H1 (cell line): ENCODE results near the gene MAN1C1.

Experiments
- CBX8 ChIP-seq: fragments of 300-800, 300-1000 bp; sonication (generic); IDR thresholded peaks from 2 replicates; pipeline ENCODE4 v1.7.1; 2016; ENCODE audit warnings: low read depth, low read length, borderline replicate concordance
- CTCF ChIP-seq, 3 experiments: IDR thresholded peaks; 1 replicate in 2 of 3; 2 replicates in 1 of 3; pipeline versions ENCODE4 v1.5.1 to v1.6.1; 2011; ENCODE audit warnings: low read length in 3 of 3, mild to moderate bottlenecking in 3 of 3, inconsistent platforms in 2 of 3, low read depth in 1 of 3, moderate library complexity in 1 of 3; ENCODE audit not compliant: insufficient read depth in 1 of 3; ENCODE audit errors: control extremely low read depth in 1 of 3
- EGR1 ChIP-seq: IDR thresholded peaks from 2 replicates; pipeline ENCODE4 v1.6.1; 2011; ENCODE audit warnings: low read depth, low read length, borderline replicate concordance
- JUN ChIP-seq: IDR thresholded peaks from 2 replicates; pipeline ENCODE4 v1.6.1; 2011; ENCODE audit warnings: low read depth, mild to moderate bottlenecking, improper control_type of control experiment, low read length
- JUND ChIP-seq: IDR thresholded peaks from 2 replicates; pipeline ENCODE4 v1.6.1; 2011; ENCODE audit warnings: mild to moderate bottlenecking, improper control_type of control experiment, low read length
- POLR2A ChIP-seq, 2 experiments: IDR thresholded peaks; 1 replicate in 1 of 2; 2 replicates in 1 of 2; pipeline ENCODE4 v1.6.1; 2011; ENCODE audit warnings: low read depth in 2 of 2, low read length in 2 of 2, mild to moderate bottlenecking in 2 of 2; ENCODE audit errors: control extremely low read depth in 1 of 2
- POU5F1 ChIP-seq: IDR thresholded peaks from 2 replicates; pipeline ENCODE4 v1.6.1; 2011; ENCODE audit warnings: low read depth, mild to moderate bottlenecking, low read length, moderate library complexity
- RAD21 ChIP-seq, 2 experiments: IDR thresholded peaks in 1 of 2; conservative IDR thresholded peaks in 1 of 2; 2 replicates each; pipeline ENCODE4 v1.6.1; 2011; ENCODE audit warnings: low read depth in 2 of 2, low read length in 2 of 2, improper control_type of control experiment in 1 of 2, inconsistent platforms in 1 of 2, mild to moderate bottlenecking in 1 of 2, moderate library complexity in 1 of 2
- RFX5 ChIP-seq: IDR thresholded peaks from 2 replicates; pipeline ENCODE4 v1.6.1; 2011; ENCODE audit warnings: low read depth, low read length, improper control_type of control experiment, borderline replicate concordance
- SIRT6 ChIP-seq: IDR thresholded peaks from one replicate; pipeline ENCODE4 v1.7.1; 2012; ENCODE audit warnings: low read length, inconsistent platforms
- TBP ChIP-seq: IDR thresholded peaks from 2 replicates; pipeline ENCODE4 v1.6.1; 2011; ENCODE audit warnings: low read depth, low read length, improper control_type of control experiment
- YY1 ChIP-seq: IDR thresholded peaks from 2 replicates; pipeline ENCODE4 v1.6.1; 2011; ENCODE audit warnings: low read depth, mild to moderate bottlenecking, low read length

- TF ChIP-seq CTCF (IDR thresholded peaks at IDR 0.05; ENCODE audit: control extremely low read depth in 1 of 3, insufficient read depth in 1 of 3, low read depth in 1 of 3, low read length in 3 of 3) (no peak), CBX8 (no peak), POU5F1 (no peak), JUND (no peak), JUN (no peak), EGR1 (no peak), SIRT6 (no peak), TBP (no peak), RFX5 (no peak), RAD21 (IDR thresholded peaks at IDR 0.05 in 1 of 2, conservative IDR thresholded peaks at IDR 0.05 in 1 of 2; ENCODE audit: low read depth in 2 of 2, low read length in 2 of 2) (no peak), YY1 (no peak), POLR2A (IDR thresholded peaks at IDR 0.05; ENCODE audit: control extremely low read depth in 1 of 2, low read depth in 2 of 2, low read length in 2 of 2) (no peak)
Observed at GRCh38 chr1:25729790-25730644, 113.4 kb downstream of the MAN1C1 start.
